HepG2 (cell line): ENCODE results near the gene TMEM222. TPM values are rescaled to one million over a fixed set of nuclear protein-coding genes. Genes with fewer than 3 reads are reported as not detected.

Experiments used
- ATAC-seq: fragments of 200-7000 bp; cut with Tn5 transposase; 3 replicates; pipeline ENCODE4 v1.9.1; 2020; ENCODE audit warnings: mild to moderate bottlenecking, moderate library complexity
- BruUV-seq: library from RNA; stranded (reverse); fragments of 400-500 nt; replicated peaks from 2 replicates; lab custom pipeline; 2021; lab: Mats Ljungman, UMichigan
- CTCF ChIA-PET: fragments of 300-600 bp; formaldehyde crosslinking; extraction: SDS; loops from one replicate; lab custom pipeline; 2021; ENCODE audit warnings: low total read pairs, inconsistent platforms, low intra/inter-chr PET ratio; lab: Yijun Ruan, JAX
- POLR2A ChIA-PET: fragments of 350-600 bp; sonication (Branson Sonifier 250); formaldehyde crosslinking; loops from one replicate; lab custom pipeline; 2020; ENCODE audit warnings: antibody characterized with exemption, inconsistent platforms; lab: Yijun Ruan, JAX
- DNase-seq: peaks from one replicate; pipeline ENCODE4 v3.0.0-alpha.2; 2015; ENCODE audit warnings: low spot score
- FAIRE-seq: peaks from 3 replicates; lab custom pipeline; 2011; peaks lifted over from hg19 to GRCh38; lab: Jason Lieb, UNC
- H2AFZ ChIP-seq: one replicate; pipeline ENCODE4 v1.6.1; 2011; ENCODE audit warnings: low read length, inconsistent platforms
- H3K27ac ChIP-seq: fragments of 300-600 bp; 3 replicates; pipeline ENCODE4 v1.8.0; 2011; ENCODE audit warnings: mixed run types, mild to moderate bottlenecking, mixed read lengths, low read length, inconsistent platforms; ENCODE audit not compliant: insufficient read depth; ENCODE audit errors: extremely low read length
- H3K27me3 ChIP-seq, 2 experiments: fragments of 200-600 bp in 1 of 2; 2 replicates in 1 of 2; 3 replicates in 1 of 2; pipeline versions ENCODE4 v1.6.0 to v1.8.0; 2011; ENCODE audit warnings: low read length in 2 of 2, mild to moderate bottlenecking in 2 of 2, moderate library complexity in 2 of 2, inconsistent platforms in 1 of 2; ENCODE audit not compliant: insufficient read depth in 2 of 2, control insufficient read depth in 1 of 2
- H3K36me3 ChIP-seq, 2 experiments: fragments of 200-600 bp in 1 of 2; replicated peaks in 1 of 2; 2 replicates in 1 of 2; 3 replicates in 1 of 2; pipeline versions ENCODE4 v1.5.1 to v1.8.0; 2011; ENCODE audit warnings: low read length in 2 of 2, inconsistent platforms in 1 of 2; ENCODE audit not compliant: insufficient read depth in 2 of 2, control insufficient read depth in 1 of 2
- H3K4me1 ChIP-seq: 2 replicates; pipeline ENCODE4 v1.5.1; 2012; ENCODE audit warnings: low read length, inconsistent platforms; ENCODE audit not compliant: insufficient read depth
- H3K4me2 ChIP-seq: 2 replicates; pipeline ENCODE4 v1.6.0; 2011; ENCODE audit warnings: low read depth, low read length, inconsistent platforms
- H3K4me3 ChIP-seq, 3 experiments: fragments of 200-600 bp in 1 of 3; sonication (generic), shearing (Covaris generic) in 1 of 3; replicated peaks in 1 of 3; 2 replicates each; pipeline ENCODE4 v1.5.1; 2011 to 2016; ENCODE audit warnings: low read length in 3 of 3, inconsistent platforms in 2 of 3, low read depth in 2 of 3, mild to moderate bottlenecking in 2 of 3, control low read depth in 1 of 3, mixed read lengths in 1 of 3; ENCODE audit not compliant: insufficient read depth in 1 of 3
- H3K79me2 ChIP-seq: one replicate; pipeline ENCODE4 v1.6.1; 2011; ENCODE audit warnings: low read length, inconsistent platforms; ENCODE audit not compliant: insufficient read depth
- H3K9ac ChIP-seq: 2 replicates; pipeline ENCODE4 v1.6.0; 2011; ENCODE audit warnings: mild to moderate bottlenecking, low read depth, low read length, inconsistent platforms; ENCODE audit not compliant: insufficient read depth
- H3K9me3 ChIP-seq: 2 replicates; pipeline ENCODE4 v1.5.1; 2012; ENCODE audit warnings: mild to moderate bottlenecking, low read length
- H4K20me1 ChIP-seq: 2 replicates; pipeline ENCODE4 v1.6.0; 2011; ENCODE audit warnings: inconsistent platforms, mild to moderate bottlenecking, low read length, moderate library complexity; ENCODE audit not compliant: insufficient read depth
- BATF2 ChIP-seq: sonication (generic); formaldehyde crosslinking; IDR thresholded peaks from 2 replicates; pipeline ENCODE4 v1.8.0; 2022; ENCODE audit warnings: mild to moderate bottlenecking, missing genetic modification reagents, moderate library complexity
- ELK4 ChIP-seq: sonication (generic); formaldehyde crosslinking; IDR thresholded peaks from 2 replicates; pipeline ENCODE4 v1.9.0; 2021; ENCODE audit warnings: missing genetic modification reagents, borderline replicate concordance
- GATA4 ChIP-seq: sonication (generic); IDR thresholded peaks from 2 replicates; pipeline ENCODE4 v1.6.1; 2016; ENCODE audit warnings: antibody characterized with exemption, low read depth, borderline replicate concordance
- MTERF4 ChIP-seq: sonication (generic); formaldehyde crosslinking; IDR thresholded peaks from 2 replicates; pipeline ENCODE4 v1.8.0; 2023; ENCODE audit warnings: mild to moderate bottlenecking, missing genetic modification reagents
- SCMH1 ChIP-seq: sonication (generic); formaldehyde crosslinking; IDR thresholded peaks from 2 replicates; pipeline ENCODE4 v1.9.0; 2021; ENCODE audit warnings: missing genetic modification reagents, mild to moderate bottlenecking, borderline replicate concordance
- SP4 ChIP-seq: sonication (generic); formaldehyde crosslinking; IDR thresholded peaks from 2 replicates; pipeline ENCODE4 v1.8.1; 2023; ENCODE audit warnings: mild to moderate bottlenecking, missing genetic modification reagents
- SRSF4 ChIP-seq: fragments of 200-400 bp; formaldehyde crosslinking; IDR thresholded peaks from one replicate; pipeline ENCODE4 v1.6.1; 2018; ENCODE audit warnings: mild to moderate bottlenecking, low read depth, low read length, moderate library complexity; ENCODE audit not compliant: poor library complexity, severe bottlenecking
- ZNF550 ChIP-seq: sonication (generic); formaldehyde crosslinking; IDR thresholded peaks from 2 replicates; pipeline ENCODE4 v1.4.0; 2020; ENCODE audit warnings: mild to moderate bottlenecking, missing genetic modification reagents, borderline replicate concordance
- ZNF552 ChIP-seq: sonication (generic); formaldehyde crosslinking; IDR thresholded peaks from 2 replicates; pipeline ENCODE4 v1.9.0; 2022; ENCODE audit warnings: missing genetic modification reagents, mild to moderate bottlenecking, borderline replicate concordance
- WGBS: methylation state at CpG from one replicate; pipeline ENCODE4 v1.1.6; 2017; ENCODE audit warnings: low lambda C conversion rate; 5-methylcytosine and 5-hydroxymethylcytosine counted together
- in situ Hi-C: cut with HindIII; loops from 2 replicates; pipeline ENCODE4 v1.10.0; 2017; ENCODE audit warnings: low pct_unique_long_range_greater_than_20kb; ENCODE audit not compliant: extremely low pct_ligation_motif_present
- intact Hi-C: fragments of 100-400 bp; cut with micrococcal nuclease; formaldehyde crosslinking; loops from one replicate; pipeline ENCODE4 v1.10.0; 2022; ENCODE audit not compliant: unreplicated experiment
- polyA plus RNA-seq, 8 experiments: library from polyadenylated mRNA; depleted of rRNA in 3 of 8; stranded (reverse) in 7 of 8; unstranded in 1 of 8; fragments of >200 nt; fragmentation: Illumina TruSeq in 4 of 8; extraction: Trizol in 4 of 8; gene quantifications; 2 replicates each; pipeline versions ENCODE4 v1.2.1 to v1.2.3, GENCODE V29; 2011 to 2016; ENCODE audit warnings: low read depth in 4 of 8, missing spikeins in 1 of 8, mixed read lengths in 1 of 8; ENCODE audit not compliant: insufficient read depth in 1 of 8
- total RNA-seq, 5 experiments: library from RNA; depleted of rRNA; stranded (reverse); fragments of >200 nt; fragmentation: Illumina TruSeq; extraction: Trizol; gene quantifications; 2 replicates each; pipeline ENCODE4 v1.2.3, GENCODE V29; 2016; ENCODE audit warnings: low read depth in 1 of 5

TMEM222 gene
- total and polyA plus RNA-seq, 2 of the 13 experiments (the other 11 are each of a cell fraction or from before 2014, with no cell fraction given), result 22.7 to 29.6 TPM

GRCh38 chr1:27360159-27361043 lies 38.4 kb downstream of the TMEM222 start (continued):
- TF ChIP-seq BATF2 (CRISPR knock-in tag) (no peak), ZNF550 (CRISPR knock-in tag) (no peak), SCMH1 (CRISPR knock-in tag) (no peak), MTERF4 (CRISPR knock-in tag) (no peak)
- TF ChIP-seq, all 625 proteins: peak for 0

GRCh38 chr1:27361044-27361402 lies 39.1 kb downstream of the TMEM222 start:
- in situ Hi-C loops (no loop called here), intact Hi-C loops (no loop called here)
- H3K27ac ChIP-seq, result no peak overlapping the region
- WGBS, result 92% methylated on average over 20 of the region's 21 CpGs
- H3K4me2 ChIP-seq, result no peak overlapping the region
- ChIA-PET CTCF (no interaction called here), POLR2A (no interaction called here)
- TF ChIP-seq SRSF4, result no peak
- TF ChIP-seq SP4 (CRISPR knock-in tag), result no peak
- TF ChIP-seq ELK4 (CRISPR knock-in tag), result no peak
- no peak for TF ChIP-seq GATA4
- TF ChIP-seq ZNF552 (CRISPR knock-in tag), result no peak
- FAIRE-seq (no peak), ATAC-seq (no peak), DNase-seq (no peak)
- H3K9me3 ChIP-seq, result no peaks in the 10 kb centered on the region
- H3K79me2 ChIP-seq, result no peaks in the 10 kb centered on the region
- no peaks in the 10 kb centered on the region for H3K27me3 ChIP-seq
- H2AFZ ChIP-seq, result no peak overlapping the region
- H4K20me1 ChIP-seq, result no peaks in the 10 kb centered on the region
- H3K4me1 ChIP-seq, result peaks cover 22% of the 10 kb centered on the region
- BruUV-seq, result no TSS peak
- 0 out of 5 replicates have a peak, but pooled peaks cover 0 to 2% of the 10 kb centered on the region in 2 experiments for H3K36me3 ChIP-seq
- H3K9ac ChIP-seq, result no peak overlapping the region
- no peak overlapping the region for H3K4me3 ChIP-seq
